GM12878 (cell line): Measurements from ENCODE around the gene FAM186B.

Experiments
- ATF2 ChIP-seq: IDR thresholded peaks from 2 replicates; pipeline ENCODE4 v1.6.1; 2012; ENCODE audit warnings: low read length, inconsistent platforms
- EP300 ChIP-seq, 2 experiments: fragments of 150-350 bp in 1 of 2; IDR thresholded peaks; 2 replicates each; pipeline ENCODE4 v1.6.1; 2011 to 2012; ENCODE audit warnings: low read depth in 2 of 2, low read length in 2 of 2, borderline replicate concordance in 1 of 2, improper control_type of control experiment in 1 of 2, inconsistent platforms in 1 of 2; ENCODE audit not compliant: control insufficient read depth in 1 of 2
- HDAC2 ChIP-seq: fragments of 200-600 bp; sonication (generic); IDR thresholded peaks from 2 replicates; pipeline ENCODE4 v1.6.1; 2017
- NRF1 ChIP-seq: conservative IDR thresholded peaks from 2 replicates; pipeline ENCODE4 v1.6.1; 2011; ENCODE audit warnings: mild to moderate bottlenecking, low read depth, low read length, improper control_type of control experiment
- PBX3 ChIP-seq: IDR thresholded peaks from 2 replicates; pipeline ENCODE4 v1.6.1; 2011; ENCODE audit warnings: mild to moderate bottlenecking, low read depth, low read length, moderate library complexity; ENCODE audit not compliant: insufficient replicate concordance
- POLR2AphosphoS5 ChIP-seq: IDR thresholded peaks from 2 replicates; pipeline ENCODE4 v1.6.1; 2011; ENCODE audit warnings: mild to moderate bottlenecking, low read length, inconsistent platforms
- SMC3 ChIP-seq: IDR thresholded peaks from 2 replicates; pipeline ENCODE4 v1.6.1; 2011; ENCODE audit warnings: low read length, improper control_type of control experiment, borderline replicate concordance
- SPI1 ChIP-seq: IDR thresholded peaks from 2 replicates; pipeline ENCODE4 v1.6.1; 2011; ENCODE audit warnings: low read depth, mild to moderate bottlenecking, low read length, moderate library complexity, borderline replicate concordance; ENCODE audit not compliant: insufficient read depth
- TF ChIP-seq, protein P1 (sequence below): fragments of 450-650 bp; IDR thresholded peaks from 2 replicates; pipeline ENCODE4 v1.6.1; 2017; ENCODE audit warnings: mild to moderate bottlenecking, low read depth, inconsistent platforms; ENCODE audit not compliant: poor library complexity, severe bottlenecking
- TF ChIP-seq, protein P2 (sequence below), 3 experiments: IDR thresholded peaks in 2 of 3; conservative IDR thresholded peaks in 1 of 3; 2 replicates each; pipeline ENCODE4 v1.5.1; 2011; ENCODE audit warnings: low read depth in 3 of 3, low read length in 3 of 3, mild to moderate bottlenecking in 3 of 3, control low read depth in 2 of 3, moderate library complexity in 2 of 3, inconsistent platforms in 1 of 3, mixed read lengths in 1 of 3; ENCODE audit not compliant: control insufficient read depth in 2 of 3, insufficient read depth in 1 of 3; ENCODE audit errors: extremely low read depth in 1 of 3
- TF ChIP-seq, protein P3 (sequence below): fragments of 450-650 bp; conservative IDR thresholded peaks from 2 replicates; pipeline ENCODE4 v1.6.1; 2017; ENCODE audit warnings: mild to moderate bottlenecking, moderate library complexity

DNA sequence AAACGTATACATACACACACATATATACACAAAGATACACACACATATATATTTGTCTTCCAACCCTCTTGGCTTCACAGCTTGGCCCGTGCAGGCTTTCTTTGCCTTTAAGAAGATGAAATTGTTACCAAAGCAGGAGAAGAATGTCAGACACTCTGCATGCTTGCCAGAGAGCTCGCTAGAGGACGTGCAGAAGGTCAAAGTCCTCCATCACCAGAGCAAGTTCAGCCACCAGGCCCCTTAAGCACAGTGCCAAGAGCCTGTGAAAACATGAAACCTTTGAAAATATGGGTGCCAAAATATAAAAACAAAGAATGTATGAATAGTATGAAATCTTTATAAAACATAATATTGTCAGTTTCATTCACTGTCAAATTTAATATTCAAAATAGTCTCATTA is 22.6 kb downstream of the FAM186B start:
- TF ChIP-seq, protein P1, sequence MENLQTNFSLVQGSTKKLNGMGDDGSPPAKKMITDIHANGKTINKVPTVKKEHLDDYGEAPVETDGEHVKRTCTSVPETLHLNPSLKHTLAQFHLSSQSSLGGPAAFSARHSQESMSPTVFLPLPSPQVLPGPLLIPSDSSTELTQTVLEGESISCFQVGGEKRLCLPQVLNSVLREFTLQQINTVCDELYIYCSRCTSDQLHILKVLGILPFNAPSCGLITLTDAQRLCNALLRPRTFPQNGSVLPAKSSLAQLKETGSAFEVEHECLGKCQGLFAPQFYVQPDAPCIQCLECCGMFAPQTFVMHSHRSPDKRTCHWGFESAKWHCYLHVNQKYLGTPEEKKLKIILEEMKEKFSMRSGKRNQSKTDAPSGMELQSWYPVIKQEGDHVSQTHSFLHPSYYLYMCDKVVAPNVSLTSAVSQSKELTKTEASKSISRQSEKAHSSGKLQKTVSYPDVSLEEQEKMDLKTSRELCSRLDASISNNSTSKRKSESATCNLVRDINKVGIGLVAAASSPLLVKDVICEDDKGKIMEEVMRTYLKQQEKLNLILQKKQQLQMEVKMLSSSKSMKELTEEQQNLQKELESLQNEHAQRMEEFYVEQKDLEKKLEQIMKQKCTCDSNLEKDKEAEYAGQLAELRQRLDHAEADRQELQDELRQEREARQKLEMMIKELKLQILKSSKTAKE, result no peak
- TF ChIP-seq, protein P2, sequence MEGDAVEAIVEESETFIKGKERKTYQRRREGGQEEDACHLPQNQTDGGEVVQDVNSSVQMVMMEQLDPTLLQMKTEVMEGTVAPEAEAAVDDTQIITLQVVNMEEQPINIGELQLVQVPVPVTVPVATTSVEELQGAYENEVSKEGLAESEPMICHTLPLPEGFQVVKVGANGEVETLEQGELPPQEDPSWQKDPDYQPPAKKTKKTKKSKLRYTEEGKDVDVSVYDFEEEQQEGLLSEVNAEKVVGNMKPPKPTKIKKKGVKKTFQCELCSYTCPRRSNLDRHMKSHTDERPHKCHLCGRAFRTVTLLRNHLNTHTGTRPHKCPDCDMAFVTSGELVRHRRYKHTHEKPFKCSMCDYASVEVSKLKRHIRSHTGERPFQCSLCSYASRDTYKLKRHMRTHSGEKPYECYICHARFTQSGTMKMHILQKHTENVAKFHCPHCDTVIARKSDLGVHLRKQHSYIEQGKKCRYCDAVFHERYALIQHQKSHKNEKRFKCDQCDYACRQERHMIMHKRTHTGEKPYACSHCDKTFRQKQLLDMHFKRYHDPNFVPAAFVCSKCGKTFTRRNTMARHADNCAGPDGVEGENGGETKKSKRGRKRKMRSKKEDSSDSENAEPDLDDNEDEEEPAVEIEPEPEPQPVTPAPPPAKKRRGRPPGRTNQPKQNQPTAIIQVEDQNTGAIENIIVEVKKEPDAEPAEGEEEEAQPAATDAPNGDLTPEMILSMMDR (IDR thresholded peaks at IDR 0.05 in 2 of 3, conservative IDR thresholded peaks at IDR 0.05 in 1 of 3; ENCODE audit: control insufficient read depth in 2 of 3, extremely low read depth in 1 of 3, insufficient read depth in 1 of 3, low read depth in 3 of 3, low read length in 3 of 3), result no peak
- TF ChIP-seq HDAC2, result no peak
- no peak for TF ChIP-seq POLR2AphosphoS5
- TF ChIP-seq, protein P3, sequence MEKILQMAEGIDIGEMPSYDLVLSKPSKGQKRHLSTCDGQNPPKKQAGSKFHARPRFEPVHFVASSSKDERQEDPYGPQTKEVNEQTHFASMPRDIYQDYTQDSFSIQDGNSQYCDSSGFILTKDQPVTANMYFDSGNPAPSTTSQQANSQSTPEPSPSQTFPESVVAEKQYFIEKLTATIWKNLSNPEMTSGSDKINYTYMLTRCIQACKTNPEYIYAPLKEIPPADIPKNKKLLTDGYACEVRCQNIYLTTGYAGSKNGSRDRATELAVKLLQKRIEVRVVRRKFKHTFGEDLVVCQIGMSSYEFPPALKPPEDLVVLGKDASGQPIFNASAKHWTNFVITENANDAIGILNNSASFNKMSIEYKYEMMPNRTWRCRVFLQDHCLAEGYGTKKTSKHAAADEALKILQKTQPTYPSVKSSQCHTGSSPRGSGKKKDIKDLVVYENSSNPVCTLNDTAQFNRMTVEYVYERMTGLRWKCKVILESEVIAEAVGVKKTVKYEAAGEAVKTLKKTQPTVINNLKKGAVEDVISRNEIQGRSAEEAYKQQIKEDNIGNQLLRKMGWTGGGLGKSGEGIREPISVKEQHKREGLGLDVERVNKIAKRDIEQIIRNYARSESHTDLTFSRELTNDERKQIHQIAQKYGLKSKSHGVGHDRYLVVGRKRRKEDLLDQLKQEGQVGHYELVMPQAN, result no peak
- TF ChIP-seq ATF2, result no peak
- no peak for TF ChIP-seq NRF1
- no peak for TF ChIP-seq EP300 (IDR thresholded peaks at IDR 0.05; ENCODE audit: borderline replicate concordance in 1 of 2, control insufficient read depth in 1 of 2, low read depth in 2 of 2, low read length in 2 of 2)
- TF ChIP-seq SPI1, result no peak
- TF ChIP-seq PBX3, result no peak
- TF ChIP-seq SMC3, result no peak
